Calu3 (cell line): ENCODE results near the gene ZNF609. TPM values are rescaled to one million over a fixed set of nuclear protein-coding genes. Genes with fewer than 3 reads are reported as not detected.
A peak's percentile ranks its signal among the peaks of the same experiment; 100 is the strongest.

Experiments used
- BruUV-seq: library from RNA; stranded (reverse); fragments of 400-500 nt; replicated peaks from 2 replicates; lab custom pipeline; 2021; lab: Mats Ljungman, UMichigan
- CTCF ChIA-PET: fragments of 300-600 bp; sonication (Branson Sonifier 250); formaldehyde crosslinking; loops from one replicate; lab custom pipeline; 2022; ENCODE audit warnings: antibody characterized with exemption; lab: Charles Lee
- DNase-seq: peaks from one replicate; pipeline ENCODE4 v3.0.0; 2022
- H3K27ac Mint-ChIP-seq: one replicate; pipeline ENCODE4 v1.8.0; 2022; ENCODE audit warnings: mixed read lengths; ENCODE audit not compliant: unreplicated experiment
- H3K27me3 Mint-ChIP-seq: one replicate; pipeline ENCODE4 v1.8.0; 2022; ENCODE audit warnings: mixed read lengths; ENCODE audit not compliant: unreplicated experiment
- H3K36me3 Mint-ChIP-seq: one replicate; pipeline ENCODE4 v1.8.0; 2022; ENCODE audit warnings: mild to moderate bottlenecking, moderate library complexity, mixed read lengths; ENCODE audit not compliant: insufficient read depth, unreplicated experiment
- H3K4me1 Mint-ChIP-seq: one replicate; pipeline ENCODE4 v1.8.0; 2022; ENCODE audit warnings: mild to moderate bottlenecking, low read depth, mixed read lengths; ENCODE audit not compliant: unreplicated experiment
- H3K4me3 Mint-ChIP-seq: one replicate; pipeline ENCODE4 v1.8.0; 2022; ENCODE audit warnings: mild to moderate bottlenecking, low read depth, moderate library complexity, mixed read lengths; ENCODE audit not compliant: unreplicated experiment
- H3K9me3 Mint-ChIP-seq: one replicate; pipeline ENCODE4 v1.8.0; 2022; ENCODE audit warnings: low read depth, mixed read lengths; ENCODE audit not compliant: unreplicated experiment
- intact Hi-C: fragments of 100-400 bp; cut with micrococcal nuclease; formaldehyde crosslinking; loops from one replicate; pipeline ENCODE4 v1.10.0; 2022; ENCODE audit not compliant: unreplicated experiment
- total RNA-seq: library from RNA; stranded (reverse); gene quantifications from 2 replicates; pipeline ENCODE4 v1.2.3, GENCODE V29; 2022
- TF ChIP-seq, protein P1 (sequence below): fragments of 200-600 bp; IDR thresholded peaks from one replicate; pipeline ENCODE4 v1.8.0; 2022; ENCODE audit warnings: antibody characterized with exemption; ENCODE audit not compliant: unreplicated experiment

ZNF609 gene
- total RNA-seq, 1 experiment from 2014 or later, result 50.6 TPM

GRCh38 chr15:64530472-64530871, 70.1 kb downstream of the ZNF609 start:
- H3K27me3 Mint-ChIP-seq, result no peaks in the 10 kb centered on the region
- TF ChIP-seq, protein P1, sequence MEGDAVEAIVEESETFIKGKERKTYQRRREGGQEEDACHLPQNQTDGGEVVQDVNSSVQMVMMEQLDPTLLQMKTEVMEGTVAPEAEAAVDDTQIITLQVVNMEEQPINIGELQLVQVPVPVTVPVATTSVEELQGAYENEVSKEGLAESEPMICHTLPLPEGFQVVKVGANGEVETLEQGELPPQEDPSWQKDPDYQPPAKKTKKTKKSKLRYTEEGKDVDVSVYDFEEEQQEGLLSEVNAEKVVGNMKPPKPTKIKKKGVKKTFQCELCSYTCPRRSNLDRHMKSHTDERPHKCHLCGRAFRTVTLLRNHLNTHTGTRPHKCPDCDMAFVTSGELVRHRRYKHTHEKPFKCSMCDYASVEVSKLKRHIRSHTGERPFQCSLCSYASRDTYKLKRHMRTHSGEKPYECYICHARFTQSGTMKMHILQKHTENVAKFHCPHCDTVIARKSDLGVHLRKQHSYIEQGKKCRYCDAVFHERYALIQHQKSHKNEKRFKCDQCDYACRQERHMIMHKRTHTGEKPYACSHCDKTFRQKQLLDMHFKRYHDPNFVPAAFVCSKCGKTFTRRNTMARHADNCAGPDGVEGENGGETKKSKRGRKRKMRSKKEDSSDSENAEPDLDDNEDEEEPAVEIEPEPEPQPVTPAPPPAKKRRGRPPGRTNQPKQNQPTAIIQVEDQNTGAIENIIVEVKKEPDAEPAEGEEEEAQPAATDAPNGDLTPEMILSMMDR, result no peak
- intact Hi-C loops, result no loop called here
- H3K36me3 Mint-ChIP-seq, result peaks cover 5% of the 10 kb centered on the region
- H3K4me1 Mint-ChIP-seq, result peaks cover 27% of the 10 kb centered on the region
- H3K27ac Mint-ChIP-seq, result no peak overlapping the region
- BruUV-seq, result no TSS peak
- H3K4me3 Mint-ChIP-seq, result no peak overlapping the region
- CTCF ChIA-PET, result interaction anchor here (0.5 to 1.1 kb wide), 3 partner anchors 11 to 121 kb away, joined by 3 to 7 read pairs (median 7); partner anchors contain the start of gene ZNF609
- no peak for DNase-seq
- no peaks in the 10 kb centered on the region for H3K9me3 Mint-ChIP-seq

DNA sequence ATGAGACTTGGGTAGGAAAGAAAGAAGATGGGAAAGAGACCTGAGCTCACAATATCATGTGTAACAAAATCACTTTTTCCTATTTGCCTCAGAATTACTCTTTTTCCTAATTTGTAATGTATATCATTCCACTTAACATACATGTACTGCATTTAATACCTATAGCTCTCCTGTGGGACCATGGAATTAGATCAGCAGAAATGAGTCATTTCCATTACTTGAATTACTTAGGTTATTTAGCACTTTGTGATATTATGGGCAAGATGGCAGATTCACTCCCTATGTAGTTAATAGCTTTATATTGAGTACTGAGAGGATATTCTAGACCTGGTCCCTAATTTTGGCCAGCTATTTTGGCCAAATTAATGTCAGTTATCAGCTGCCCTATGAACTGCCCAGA, 70.5 kb downstream of the ZNF609 start:
- H3K27ac Mint-ChIP-seq, result no peak overlapping the region

GRCh38 chr15:64532521-64533315, 72.3 kb downstream of the ZNF609 start:
- H3K27me3 Mint-ChIP-seq, result no peaks in the 10 kb centered on the region
- intact Hi-C loops, result no loop called here
- no peak for DNase-seq
- no peaks in the 10 kb centered on the region for H3K9me3 Mint-ChIP-seq
- H3K4me3 Mint-ChIP-seq, result no peak overlapping the region
- peaks cover 18% of the 10 kb centered on the region for H3K4me1 Mint-ChIP-seq
- H3K36me3 Mint-ChIP-seq, result peaks cover 3% of the 10 kb centered on the region
- H3K27ac Mint-ChIP-seq, result no peak overlapping the region
- TF ChIP-seq, protein P1, result no peak
- CTCF ChIA-PET, result interaction anchor here (0.6 to 0.8 kb wide), 2 partner anchors 18 to 119 kb away, joined by 3 to 4 read pairs; no protein-coding TSS in a partner anchor
- no TSS peak for BruUV-seq

More for the DNA sequence above, 70.5 kb downstream of the ZNF609 start:
- no peak overlapping the region for H3K4me3 Mint-ChIP-seq
- no TSS peak for BruUV-seq
- intact Hi-C loops, result no loop called here
- TF ChIP-seq, protein P1, result no peak
- peaks cover 3% of the 10 kb centered on the region for H3K36me3 Mint-ChIP-seq
- no peak for DNase-seq
- CTCF ChIA-PET, result interaction anchor here (0.5 to 1.1 kb wide), 3 partner anchors 70 to 232 kb away, joined by 3 to 7 read pairs (median 5); partner anchors contain the start of gene ZNF609
- H3K27me3 Mint-ChIP-seq, result no peaks in the 10 kb centered on the region
- H3K4me1 Mint-ChIP-seq, result peaks cover 26% of the 10 kb centered on the region
- H3K9me3 Mint-ChIP-seq, result no peaks in the 10 kb centered on the region

DNA sequence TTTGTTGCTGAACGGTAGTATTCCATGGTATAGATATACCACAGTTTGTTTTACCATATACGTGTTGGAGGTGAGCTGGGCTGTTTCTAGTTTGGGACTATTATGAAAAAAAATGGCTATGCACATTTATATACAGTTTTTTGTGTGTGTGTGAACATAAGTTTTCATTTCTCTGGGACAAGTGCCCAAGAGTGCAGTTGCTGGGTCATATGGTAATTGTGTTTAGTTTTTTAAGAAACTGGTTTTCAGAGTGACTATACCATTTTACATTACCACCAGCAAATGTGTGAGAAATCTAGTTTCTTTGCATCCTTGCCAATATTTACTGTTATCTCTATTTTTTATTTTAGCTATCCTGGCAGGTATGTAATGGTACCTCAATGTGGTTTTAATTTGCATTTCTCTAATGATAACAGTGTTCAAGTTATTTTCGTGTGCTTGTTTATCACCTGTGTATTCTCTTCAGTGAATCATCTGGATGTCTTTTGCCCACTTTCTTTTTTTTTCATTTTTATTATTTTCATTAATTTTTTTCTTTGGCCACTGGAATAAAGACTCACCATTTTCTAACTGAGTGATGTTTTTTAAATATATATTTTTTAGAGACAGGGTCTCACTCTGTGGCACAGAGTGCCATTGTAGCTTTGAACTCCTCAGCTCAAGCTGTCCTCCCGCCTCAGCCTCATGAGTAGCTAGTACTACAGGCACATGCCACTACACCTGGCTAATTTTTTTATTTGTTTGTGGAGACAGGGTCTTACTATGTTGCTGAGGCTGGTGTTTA, 75.3 kb downstream of the ZNF609 start:
- H3K27me3 Mint-ChIP-seq, result no peaks in the 10 kb centered on the region
- no peaks in the 10 kb centered on the region for H3K9me3 Mint-ChIP-seq
- no peak for DNase-seq
- H3K4me1 Mint-ChIP-seq, result peaks cover 15% of the 10 kb centered on the region
- TF ChIP-seq, protein P1, result no peak
- intact Hi-C loops, result no loop called here
- BruUV-seq, result no TSS peak
- no peak overlapping the region for H3K4me3 Mint-ChIP-seq
- CTCF ChIA-PET, result interaction anchor here (0.6 to 0.9 kb wide), 3 partner anchors 21 to 75 kb away, joined by 3 to 4 read pairs (median 3); partner anchors contain the start of gene ZNF609
- H3K36me3 Mint-ChIP-seq, result peaks cover 8% of the 10 kb centered on the region
- peak overlapping the region; percentile 65 for H3K27ac Mint-ChIP-seq
